Endodermal cell (in vitro differentiated cells): Measurements from ENCODE around the gene HABP4. TPM values are rescaled to one million over a fixed set of nuclear protein-coding genes. Genes with fewer than 3 reads are reported as not detected.

ENCODE experiments used
- DNase-seq: peaks from one replicate; pipeline ENCODE4 v3.0.0-alpha.2; 2017
- H3K27ac ChIP-seq: 2 replicates; pipeline ENCODE4 v1.5.1; 2013; ENCODE audit warnings: mild to moderate bottlenecking, low read depth, low read length, moderate library complexity
- H3K27me3 ChIP-seq: 2 replicates; pipeline ENCODE4 v1.6.1; 2013; ENCODE audit warnings: mild to moderate bottlenecking, low read length, moderate library complexity; ENCODE audit not compliant: insufficient read depth, control insufficient read depth, poor library complexity, severe bottlenecking
- H3K36me3 ChIP-seq: 2 replicates; pipeline ENCODE4 v1.7.0; 2013; ENCODE audit warnings: mild to moderate bottlenecking, low read length, moderate library complexity; ENCODE audit not compliant: control insufficient read depth, insufficient read depth
- H3K4me1 ChIP-seq: one replicate; pipeline ENCODE4 v1.7.0; 2013; ENCODE audit warnings: low read length; ENCODE audit not compliant: control insufficient read depth, insufficient read depth
- H3K4me3 ChIP-seq: 2 replicates; pipeline ENCODE4 v1.5.1; 2013; ENCODE audit warnings: mild to moderate bottlenecking, low read length, moderate library complexity
- H3K9ac ChIP-seq: 2 replicates; pipeline ENCODE4 v1.6.1; 2013; ENCODE audit warnings: mild to moderate bottlenecking, low read length, moderate library complexity; ENCODE audit not compliant: poor library complexity, severe bottlenecking; ENCODE audit errors: extremely low read depth
- H3K9me3 ChIP-seq: 2 replicates; pipeline ENCODE4 v1.6.1; 2013; ENCODE audit warnings: mild to moderate bottlenecking, low read length, moderate library complexity; ENCODE audit not compliant: control insufficient read depth
- H3K27ac Mint-ChIP-seq: 2 replicates; pipeline ENCODE4 v1.8.0; 2020; ENCODE audit warnings: mixed read lengths
- H3K27me3 Mint-ChIP-seq: 2 replicates; pipeline ENCODE4 v1.8.0; 2021; ENCODE audit warnings: mild to moderate bottlenecking, mixed read lengths; ENCODE audit not compliant: insufficient read depth
- H3K36me3 Mint-ChIP-seq: 2 replicates; pipeline ENCODE4 v1.8.0; 2020; ENCODE audit warnings: low read depth, mixed read lengths
- H3K4me1 Mint-ChIP-seq: 2 replicates; pipeline ENCODE4 v1.8.0; 2020; ENCODE audit warnings: mixed read lengths
- H3K4me3 Mint-ChIP-seq: 2 replicates; pipeline ENCODE4 v1.8.0; 2020; ENCODE audit warnings: mild to moderate bottlenecking, moderate library complexity, mixed read lengths
- H3K9me3 Mint-ChIP-seq: 2 replicates; pipeline ENCODE4 v1.8.0; 2020; ENCODE audit warnings: mild to moderate bottlenecking, mixed read lengths
- CTCF ChIP-seq: fragments of 200-600 bp; sonication (generic); conservative IDR thresholded peaks from 2 replicates; pipeline ENCODE4 v1.5.0; 2021; ENCODE audit warnings: antibody characterized with exemption, mild to moderate bottlenecking
- WGBS, 2 experiments: methylation state at CpG; one replicate each; pipeline versions ENCODE4 v1.1.5 to v1.1.7; 2013; ENCODE audit warnings: missing lambda C conversion rate in 2 of 2, mixed read lengths in 1 of 2; ENCODE audit not compliant: insufficient coverage in 1 of 2, insufficient read length in 1 of 2; 5-methylcytosine and 5-hydroxymethylcytosine counted together
- total RNA-seq, 2 donors: library from RNA; stranded (reverse); fragmentation: NEBNext Ultra II Directional in 1 of 2; extraction: Animal tissue kit (Norgen Biotek cat#: 25700) in 1 of 2; gene quantifications; 2 replicates in 1 of 2; 3 replicates in 1 of 2; pipeline ENCODE4 v1.2.1, GENCODE V29; 2021

The HABP4 gene
- total RNA-seq, 2 donors from 2014 or later, result 10.0 to 12.1 TPM

GRCh38 chr9:96540106-96540505 lies 90.1 kb downstream of the HABP4 start:
- WGBS, 2 experiments, result 88 to 89% methylated on average over 3 of the region's 3 CpGs
- Mint-ChIP-seq H3K4me1 (peaks cover 5% of the 10 kb centered on the region), H3K27me3 (no peaks in the 10 kb centered on the region), H3K27ac (no peak overlapping the region), H3K36me3 (peaks cover 37% of the 10 kb centered on the region), H3K9me3 (no peaks in the 10 kb centered on the region), H3K4me3 (no peak overlapping the region)
- Histone ChIP-seq H3K27ac (no peak overlapping the region), H3K36me3 (peaks cover 19% of the 10 kb centered on the region), H3K27me3 (no peaks in the 10 kb centered on the region), H3K9me3 (no peaks in the 10 kb centered on the region), H3K9ac (no peak overlapping the region), H3K4me3 (no peak overlapping the region), H3K4me1 (no peaks in the 10 kb centered on the region)
- TF ChIP-seq CTCF, result no peak
- no peak for DNase-seq

Other genes starting within 250 kb of the HABP4 start
- under 1 TPM in 1 of 2 donors, not detected in 1; 0.40 TPM for gene HSD17B3, start 148.0 kb upstream of the HABP4 start, total RNA-seq
- 10 to 100 TPM; 31.9 to 36.2 TPM for gene SLC35D2, start 66.5 kb upstream of the HABP4 start, total RNA-seq
- 10 to 100 TPM in 1 of 2 donors, 1 to 10 TPM in 1; 7.7 to 10.6 TPM for gene ZNF367, start 31.8 kb upstream of the HABP4 start, total RNA-seq
- gene CDC14B, start 169.7 kb downstream of the HABP4 start, total RNA-seq, result 10 to 100 TPM; 47.5 to 48.3 TPM
- gene PRXL2C, start 205.1 kb downstream of the HABP4 start, total RNA-seq, result 1 to 10 TPM; 2.5 to 4.9 TPM